ENCODE measurements around the gene MICAL2.

DNA sequence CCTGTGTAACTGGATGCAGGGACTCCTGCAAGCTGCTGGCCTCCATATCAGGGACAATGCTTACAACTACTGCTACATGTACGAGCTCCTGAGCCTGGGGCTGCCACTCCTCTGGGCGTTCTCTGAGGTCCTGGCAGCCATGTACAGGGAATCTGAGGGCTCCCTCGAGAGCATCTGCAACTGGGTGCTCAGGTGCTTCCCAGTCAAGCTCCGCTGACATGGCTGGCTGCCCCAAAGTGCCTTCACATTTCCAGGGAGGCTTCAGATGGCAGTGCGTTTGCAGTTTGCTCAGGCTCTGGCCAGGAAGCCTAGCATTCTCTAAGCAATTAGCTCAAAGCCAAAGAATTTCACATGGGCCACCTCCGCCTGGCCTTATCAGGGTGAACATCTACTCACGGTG is 149.6 kb downstream of the MICAL2 start:
- no peak for TF ChIP-seq EZH2 (IDR thresholded peaks at IDR 0.05; ENCODE audit: low read length, unreplicated experiment)
- TF ChIP-seq, protein P1, sequence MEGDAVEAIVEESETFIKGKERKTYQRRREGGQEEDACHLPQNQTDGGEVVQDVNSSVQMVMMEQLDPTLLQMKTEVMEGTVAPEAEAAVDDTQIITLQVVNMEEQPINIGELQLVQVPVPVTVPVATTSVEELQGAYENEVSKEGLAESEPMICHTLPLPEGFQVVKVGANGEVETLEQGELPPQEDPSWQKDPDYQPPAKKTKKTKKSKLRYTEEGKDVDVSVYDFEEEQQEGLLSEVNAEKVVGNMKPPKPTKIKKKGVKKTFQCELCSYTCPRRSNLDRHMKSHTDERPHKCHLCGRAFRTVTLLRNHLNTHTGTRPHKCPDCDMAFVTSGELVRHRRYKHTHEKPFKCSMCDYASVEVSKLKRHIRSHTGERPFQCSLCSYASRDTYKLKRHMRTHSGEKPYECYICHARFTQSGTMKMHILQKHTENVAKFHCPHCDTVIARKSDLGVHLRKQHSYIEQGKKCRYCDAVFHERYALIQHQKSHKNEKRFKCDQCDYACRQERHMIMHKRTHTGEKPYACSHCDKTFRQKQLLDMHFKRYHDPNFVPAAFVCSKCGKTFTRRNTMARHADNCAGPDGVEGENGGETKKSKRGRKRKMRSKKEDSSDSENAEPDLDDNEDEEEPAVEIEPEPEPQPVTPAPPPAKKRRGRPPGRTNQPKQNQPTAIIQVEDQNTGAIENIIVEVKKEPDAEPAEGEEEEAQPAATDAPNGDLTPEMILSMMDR (conservative IDR thresholded peaks at IDR 0.05; ENCODE audit: low read depth, low read length): no peak

All from PC-3 (cell line).